HG02870 (cell line): Measurements from ENCODE around the gene HDAC6.
"Not testable (repeated sequence)": the region's sequence is repeated elsewhere in the genome, so short reads cannot be mapped to it uniquely, and the experiment has no call there.

Experiments used
- ATAC-seq: cut with Tn5 transposase; IDR thresholded peaks from one replicate; pipeline ENCODE4 v1.9.1; 2021; ENCODE audit warnings: mild to moderate bottlenecking, moderate library complexity; ENCODE audit not compliant: unreplicated experiment

The HDAC6 gene

GRCh38 chrX:48789366-48790220 lies 12.3 kb upstream of the HDAC6 start:
- no peak for ATAC-seq

GRCh38 chrX:48790477-48790876 lies 11.4 kb upstream of the HDAC6 start:
- ATAC-seq: no peak

- ATAC-seq: no peak
Measured at GRCh38 chrX:48791063-48791820, 10.6 kb upstream of the HDAC6 start.

GRCh38 chrX:48792219-48792618 lies 9.6 kb upstream of the HDAC6 start:
- ATAC-seq: no peak

GRCh38 chrX:48793935-48794334 lies 7.9 kb upstream of the HDAC6 start:
- ATAC-seq: no peak

GRCh38 chrX:48794340-48794910 lies 7.4 kb upstream of the HDAC6 start:
- no peak for ATAC-seq

- ATAC-seq: no peak
Measured at GRCh38 chrX:48794911-48795515, 6.9 kb upstream of the HDAC6 start.

GRCh38 chrX:48798318-48798717 lies 3.5 kb upstream of the HDAC6 start:
- ATAC-seq: no peak

GRCh38 chrX:48800574-48801279 lies 1.1 kb upstream of the HDAC6 start:
- ATAC-seq: no peak

GRCh38 chrX:48802089-48802904 lies 430 bp downstream of the HDAC6 start:
- peak; percentile 34 for ATAC-seq

- no peak for ATAC-seq
Measured at GRCh38 chrX:48802905-48803200, 986 bp downstream of the HDAC6 start.

GRCh38 chrX:48806081-48806480 lies 4.2 kb downstream of the HDAC6 start:
- ATAC-seq: no peak

GRCh38 chrX:48813644-48814043 lies 11.8 kb downstream of the HDAC6 start:
- no peak for ATAC-seq

- ATAC-seq: no peak
Measured at GRCh38 chrX:48814722-48815121, 12.9 kb downstream of the HDAC6 start.

GRCh38 chrX:48815266-48815665 lies 13.4 kb downstream of the HDAC6 start:
- ATAC-seq: no peak

GRCh38 chrX:48816014-48816810 lies 14.3 kb downstream of the HDAC6 start:
- ATAC-seq: no peak

GRCh38 chrX:48818098-48818497 lies 16.2 kb downstream of the HDAC6 start:
- ATAC-seq: no peak

- no peak for ATAC-seq
Measured at GRCh38 chrX:48818866-48819265, 17.0 kb downstream of the HDAC6 start.

- not testable (repeated sequence) for ATAC-seq
Measured at GRCh38 chrX:48819394-48819793, 17.5 kb downstream of the HDAC6 start.
